ENCODE results near the gene ATP2A3.

The ATP2A3 gene

DNA sequence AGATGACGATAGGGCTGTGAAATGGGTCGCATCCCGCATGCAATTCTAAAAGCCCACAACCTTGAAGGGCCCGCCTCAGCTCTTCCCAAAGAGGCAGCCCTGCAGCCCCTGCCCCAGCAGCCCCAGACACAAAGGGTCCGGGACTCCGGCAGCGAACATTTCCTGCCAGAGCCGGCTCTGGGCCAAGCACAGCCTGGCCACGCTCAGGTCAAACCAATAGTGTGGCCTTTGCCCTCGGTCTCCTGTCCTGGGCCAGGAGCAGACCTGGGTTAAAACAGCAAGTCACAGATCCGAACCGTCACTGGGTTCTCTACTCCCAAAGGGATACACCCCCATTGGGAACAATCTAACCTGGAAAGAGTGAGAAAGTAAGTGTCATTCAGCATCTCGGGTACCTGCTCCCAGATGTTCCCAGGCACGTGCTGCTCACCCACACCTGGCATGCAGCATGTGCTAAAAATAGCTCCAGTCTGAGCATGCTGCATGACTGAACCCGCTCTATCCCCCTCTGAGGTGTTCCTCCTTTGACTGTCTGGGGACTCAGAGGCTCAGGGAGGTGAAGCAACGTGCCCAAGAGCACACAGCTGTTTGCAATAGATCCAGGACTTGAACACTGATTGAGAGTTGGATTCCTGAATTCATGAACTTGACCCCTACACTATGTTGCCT is 22.2 kb upstream of the ATP2A3 start:
- Mint-ChIP-seq H3K27ac (no peak overlapping the region), H3K4me1 (ENCODE audit: low read depth in 2 of 2) (peaks cover 0 to 3% of the 10 kb centered on the region in 2 donors), H3K4me3 (no peak overlapping the region), H3K36me3 (ENCODE audit: insufficient read depth) (peaks cover 2% of the 10 kb centered on the region), H3K27me3 (peaks cover 7 to 16% of the 10 kb centered on the region in 2 donors), H3K9me3 (no peaks in the 10 kb centered on the region)
- DNase-seq = no peak
- ATAC-seq (replicated peaks) = no peak

DNA sequence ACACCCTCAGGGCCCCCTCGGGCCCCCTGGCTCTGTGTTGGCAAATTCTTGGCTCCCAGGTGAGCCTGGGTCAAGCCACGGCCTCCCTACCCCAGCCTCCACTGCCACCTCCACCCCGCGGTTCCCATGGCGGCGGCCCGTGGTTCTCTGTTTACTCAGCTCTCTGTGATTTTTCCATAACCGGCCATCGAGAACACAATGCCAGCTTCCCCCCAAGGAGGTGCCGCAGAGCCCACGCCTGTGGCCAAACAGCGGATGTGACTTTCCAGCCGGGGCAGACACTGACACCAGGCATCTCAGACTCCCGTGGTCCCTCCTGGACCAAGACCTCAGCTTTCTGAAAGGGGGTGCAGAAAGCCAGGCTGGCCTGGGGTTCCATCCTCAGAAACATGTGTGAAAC is 21.6 kb upstream of the ATP2A3 start:
- no peak for ATAC-seq (replicated peaks)
- Mint-ChIP-seq H3K27me3 (peaks cover under 1 to 14% of the 10 kb centered on the region in 2 donors), H3K4me3 (no peak overlapping the region), H3K27ac (no peak overlapping the region), H3K36me3 (ENCODE audit: insufficient read depth) (peaks cover 2% of the 10 kb centered on the region), H3K9me3 (no peaks in the 10 kb centered on the region), H3K4me1 (ENCODE audit: low read depth in 2 of 2) (peaks cover 0 to 3% of the 10 kb centered on the region in 2 donors)
- no peak for DNase-seq

- no peak for DNase-seq
- H3K27ac Mint-ChIP-seq = no peak overlapping the region
- H3K4me3 Mint-ChIP-seq = no peak overlapping the region
- H3K36me3 Mint-ChIP-seq (ENCODE audit: insufficient read depth) = peaks cover 5% of the 10 kb centered on the region
- H3K9me3 Mint-ChIP-seq = no peaks in the 10 kb centered on the region
- no peak for ATAC-seq (replicated peaks)
- peaks cover 0 to 14% of the 10 kb centered on the region in 2 donors for H3K27me3 Mint-ChIP-seq
- peaks cover 0 to 3% of the 10 kb centered on the region in 2 donors for H3K4me1 Mint-ChIP-seq (ENCODE audit: low read depth in 2 of 2)
These were observed 19.6 kb upstream of the ATP2A3 start for GRCh38 chr17:3983606-3984484.

DNA sequence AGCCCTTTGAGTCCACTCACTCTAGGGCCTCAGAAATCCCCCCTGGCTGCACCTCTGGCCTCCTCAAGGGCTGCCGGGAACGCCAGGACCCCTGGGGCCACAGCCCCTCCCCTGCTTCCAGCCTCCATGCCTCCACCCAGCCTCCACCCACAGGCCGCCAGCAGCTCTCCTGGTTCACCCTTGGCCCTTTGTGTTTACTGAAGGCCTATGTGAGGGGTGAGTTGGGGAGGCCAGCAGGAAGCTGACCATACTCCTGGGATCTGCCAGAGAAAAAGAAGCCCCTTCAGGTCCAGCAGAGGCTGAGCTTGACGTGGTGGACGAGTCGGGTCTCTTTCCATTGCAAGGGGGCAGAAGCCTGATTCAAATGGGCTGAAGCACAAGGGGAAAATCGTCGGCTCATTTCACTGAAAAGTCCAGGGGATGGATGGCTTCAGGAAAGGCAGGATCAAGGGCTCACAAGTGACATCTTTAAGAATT is 18.3 kb upstream of the ATP2A3 start:
- Mint-ChIP-seq H3K4me3 (no peak overlapping the region), H3K4me1 (ENCODE audit: low read depth in 2 of 2) (peaks cover 0 to 3% of the 10 kb centered on the region in 2 donors), H3K27me3 (peaks cover 0 to 14% of the 10 kb centered on the region in 2 donors), H3K9me3 (no peaks in the 10 kb centered on the region), H3K27ac (no peak overlapping the region), H3K36me3 (ENCODE audit: insufficient read depth) (peaks cover 3% of the 10 kb centered on the region)
- no peak for DNase-seq
- ATAC-seq (replicated peaks) = no peak

DNA sequence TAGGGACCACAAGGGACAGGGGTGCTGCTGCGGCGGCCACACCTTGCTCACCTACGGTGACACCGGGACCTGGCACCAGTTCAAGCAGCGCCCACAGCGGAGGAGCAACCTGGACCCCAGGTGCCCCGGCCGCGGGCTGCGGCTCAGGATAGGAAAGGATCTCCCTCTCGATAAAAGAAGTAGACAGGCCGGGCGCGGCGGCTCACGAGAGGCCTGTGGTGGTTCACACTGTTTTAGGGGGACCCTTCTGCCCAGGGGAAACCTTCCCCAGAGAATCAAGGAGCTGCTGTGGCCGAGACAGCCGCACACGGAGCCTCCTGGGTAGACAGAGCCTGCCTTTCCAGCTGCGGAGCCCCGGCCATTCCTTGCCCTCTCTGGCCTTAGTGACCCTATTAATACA is 17.9 kb upstream of the ATP2A3 start:
- ATAC-seq (replicated peaks) (no peak), DNase-seq (no peak)
- H3K9me3 Mint-ChIP-seq = no peaks in the 10 kb centered on the region
- no peak overlapping the region for H3K27ac Mint-ChIP-seq
- peaks cover 0 to 3% of the 10 kb centered on the region in 2 donors for H3K4me1 Mint-ChIP-seq (ENCODE audit: low read depth in 2 of 2)
- peaks cover 0 to 14% of the 10 kb centered on the region in 2 donors for H3K27me3 Mint-ChIP-seq
- no peak overlapping the region for H3K4me3 Mint-ChIP-seq
- peaks cover 2% of the 10 kb centered on the region for H3K36me3 Mint-ChIP-seq (ENCODE audit: insufficient read depth)

DNA sequence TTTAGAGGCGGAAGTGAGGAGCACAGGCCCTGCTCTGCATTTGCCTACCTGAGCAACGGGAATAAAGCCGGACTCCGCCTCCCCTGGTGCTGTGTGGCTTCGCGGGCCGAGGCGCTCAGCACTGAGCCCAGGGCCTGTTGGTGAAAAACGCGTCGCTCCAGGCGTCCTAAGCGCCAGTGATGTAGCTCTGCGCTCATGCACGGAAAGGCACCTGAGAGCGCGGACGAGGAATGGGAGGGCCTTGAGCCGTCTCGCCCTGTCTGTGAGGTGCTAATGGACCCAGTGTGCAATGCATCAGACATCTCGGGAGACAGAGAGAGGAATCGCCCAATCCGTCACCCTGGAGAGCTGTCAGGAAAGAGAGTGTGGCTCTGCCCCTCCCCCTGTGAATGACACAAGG is 17.2 kb upstream of the ATP2A3 start:
- Mint-ChIP-seq H3K27ac (no peak overlapping the region), H3K4me3 (no peak overlapping the region), H3K36me3 (ENCODE audit: insufficient read depth) (peaks cover 2% of the 10 kb centered on the region), H3K27me3 (peaks cover 0 to 12% of the 10 kb centered on the region in 2 donors), H3K4me1 (ENCODE audit: low read depth in 2 of 2) (peaks cover 0 to 3% of the 10 kb centered on the region in 2 donors), H3K9me3 (no peaks in the 10 kb centered on the region)
- DNase-seq (no peak), ATAC-seq (replicated peaks) (no peak)

GRCh38 chr17:3980381-3981014 is 16.3 kb upstream of the ATP2A3 start:
- ATAC-seq (replicated peaks) = no peak
- Mint-ChIP-seq H3K36me3 (ENCODE audit: insufficient read depth) (peaks cover 2% of the 10 kb centered on the region), H3K27me3 (peaks cover 0 to 3% of the 10 kb centered on the region in 2 donors), H3K4me1 (ENCODE audit: low read depth in 2 of 2) (peaks cover 0 to 3% of the 10 kb centered on the region in 2 donors), H3K4me3 (no peak overlapping the region), H3K9me3 (no peaks in the 10 kb centered on the region), H3K27ac (no peak overlapping the region)
- no peak for DNase-seq

DNA sequence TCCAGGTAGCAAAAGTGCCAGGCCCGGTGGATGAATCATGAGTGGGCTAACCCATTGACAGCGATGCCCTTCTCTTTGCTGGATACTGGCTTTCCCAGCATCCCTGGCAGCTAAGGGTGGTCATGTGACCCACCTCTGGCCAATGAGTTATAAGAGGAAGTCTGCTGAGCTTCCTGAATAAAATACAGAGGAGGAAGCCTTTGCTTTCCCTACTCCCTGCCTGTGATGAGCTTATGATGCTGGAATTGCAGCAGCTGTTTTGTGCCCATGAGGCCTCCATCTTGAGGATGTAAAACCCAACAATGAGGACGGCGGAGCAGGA is 15.0 kb upstream of the ATP2A3 start:
- Mint-ChIP-seq H3K9me3 (no peaks in the 10 kb centered on the region), H3K27me3 (no peaks in the 10 kb centered on the region), H3K36me3 (ENCODE audit: insufficient read depth) (peaks cover 2% of the 10 kb centered on the region), H3K27ac (no peak overlapping the region), H3K4me3 (no peak overlapping the region), H3K4me1 (ENCODE audit: low read depth in 2 of 2) (peaks cover 0 to 3% of the 10 kb centered on the region in 2 donors)
- no peak for ATAC-seq (replicated peaks)
- no peak for DNase-seq

DNA sequence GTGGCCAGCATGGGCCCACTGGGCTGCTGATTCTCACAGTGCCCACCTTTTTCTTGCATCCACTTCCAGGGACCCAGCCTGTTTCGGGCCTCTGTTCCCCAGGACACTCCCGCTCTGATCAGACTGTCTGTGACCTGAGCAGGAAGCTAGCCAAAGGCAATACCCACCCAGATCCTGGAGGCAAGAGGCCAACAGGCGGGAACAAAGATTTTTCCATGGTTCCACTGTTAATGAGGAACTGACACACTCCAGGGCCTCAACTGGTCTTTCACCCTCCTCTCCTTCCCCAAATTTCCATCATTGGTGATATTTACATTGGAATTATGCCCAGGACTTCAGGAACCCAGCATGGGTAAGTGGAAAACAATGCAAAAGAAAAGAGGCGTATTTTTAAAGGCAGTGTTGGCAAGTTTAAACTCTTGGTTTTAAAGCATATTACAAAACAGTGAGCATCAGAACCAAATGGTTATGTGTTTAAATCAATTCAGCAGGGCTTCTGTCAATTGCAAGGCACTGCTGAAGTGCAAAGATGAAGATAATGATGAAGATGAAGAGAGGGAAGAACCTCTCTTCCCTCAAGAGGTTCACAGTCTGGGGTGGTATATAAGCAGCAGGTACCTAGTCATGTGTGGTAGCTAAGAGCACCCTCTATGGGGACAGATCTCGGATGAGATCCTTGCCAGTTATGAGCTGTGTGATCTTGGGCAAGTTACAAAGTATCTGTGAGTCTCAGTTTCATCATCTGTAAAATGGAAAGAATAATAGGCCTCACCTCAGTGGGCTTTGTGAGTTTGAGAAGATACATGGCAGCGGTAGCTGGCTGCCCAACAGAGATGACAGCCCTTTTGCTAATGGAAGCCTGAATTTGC is 14.4 kb upstream of the ATP2A3 start:
- ATAC-seq (replicated peaks) (no peak), DNase-seq (no peak)
- no peaks in the 10 kb centered on the region for H3K27me3 Mint-ChIP-seq
- peaks cover 2% of the 10 kb centered on the region for H3K36me3 Mint-ChIP-seq (ENCODE audit: insufficient read depth)
- H3K4me1 Mint-ChIP-seq (ENCODE audit: low read depth in 2 of 2) = peaks cover 0 to 4% of the 10 kb centered on the region in 2 donors
- no peak overlapping the region for H3K27ac Mint-ChIP-seq
- no peak overlapping the region for H3K4me3 Mint-ChIP-seq
- H3K9me3 Mint-ChIP-seq = no peaks in the 10 kb centered on the region

- H3K27ac Mint-ChIP-seq = no peak overlapping the region
- peaks cover 9 to 14% of the 10 kb centered on the region in 2 donors for H3K4me1 Mint-ChIP-seq (ENCODE audit: low read depth in 2 of 2)
- DNase-seq (no peak), ATAC-seq (replicated peaks) (no peak)
- peaks cover 2% of the 10 kb centered on the region for H3K36me3 Mint-ChIP-seq (ENCODE audit: insufficient read depth)
- H3K27me3 Mint-ChIP-seq = no peaks in the 10 kb centered on the region
- H3K4me3 Mint-ChIP-seq = no peak overlapping the region
- no peaks in the 10 kb centered on the region for H3K9me3 Mint-ChIP-seq
These were observed 13.2 kb upstream of the ATP2A3 start for GRCh38 chr17:3977387-3977786.

- no peak overlapping the region for H3K4me3 Mint-ChIP-seq
- no peaks in the 10 kb centered on the region for H3K9me3 Mint-ChIP-seq
- H3K36me3 Mint-ChIP-seq (ENCODE audit: insufficient read depth) = peaks cover 2% of the 10 kb centered on the region
- DNase-seq (no peak), ATAC-seq (replicated peaks) (no peak)
- H3K4me1 Mint-ChIP-seq (ENCODE audit: low read depth in 2 of 2) = peaks cover 15 to 20% of the 10 kb centered on the region in 2 donors
- H3K27me3 Mint-ChIP-seq = no peaks in the 10 kb centered on the region
- H3K27ac Mint-ChIP-seq = no peak overlapping the region
These were observed 12.5 kb upstream of the ATP2A3 start for GRCh38 chr17:3976675-3977171.

GRCh38 chr17:3974980-3975379 is 10.7 kb upstream of the ATP2A3 start:
- no peak overlapping the region for H3K4me3 Mint-ChIP-seq
- no peaks in the 10 kb centered on the region for H3K36me3 Mint-ChIP-seq (ENCODE audit: insufficient read depth)
- H3K4me1 Mint-ChIP-seq (ENCODE audit: low read depth in 2 of 2) = peaks cover 15 to 20% of the 10 kb centered on the region in 2 donors
- ATAC-seq (replicated peaks) = no peak
- H3K9me3 Mint-ChIP-seq = no peaks in the 10 kb centered on the region
- peak overlapping the region in 1 of 2 donors; percentile 42 for H3K27ac Mint-ChIP-seq
- no peak for DNase-seq
- no peaks in the 10 kb centered on the region for H3K27me3 Mint-ChIP-seq
